ENCODE measurements around the gene TMC5.
"Not testable (repeated sequence)": the region's sequence is repeated elsewhere in the genome, so short reads cannot be mapped to it uniquely, and the experiment has no call there.

The TMC5 gene

DNA sequence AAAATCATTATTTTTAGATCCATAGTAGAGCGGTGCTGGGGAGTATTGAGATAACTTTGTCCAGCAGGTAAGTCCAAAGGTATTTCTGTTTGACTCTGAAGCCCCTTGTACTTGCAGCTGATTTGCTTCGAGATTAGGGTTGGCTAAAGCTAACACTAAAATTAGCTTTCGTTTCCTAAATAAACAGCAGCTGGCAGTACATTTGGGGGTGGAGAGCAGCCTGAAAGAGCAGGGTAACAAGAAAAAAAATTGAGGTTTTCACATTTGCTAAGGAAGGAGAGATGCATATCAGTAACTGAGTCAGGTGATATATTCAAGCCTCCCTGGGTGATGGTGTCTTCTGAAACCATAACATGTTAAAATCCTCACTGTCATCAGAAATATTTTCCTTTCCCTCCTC is 37.4 kb upstream of the TMC5 start:
- TF ChIP-seq, protein P1, sequence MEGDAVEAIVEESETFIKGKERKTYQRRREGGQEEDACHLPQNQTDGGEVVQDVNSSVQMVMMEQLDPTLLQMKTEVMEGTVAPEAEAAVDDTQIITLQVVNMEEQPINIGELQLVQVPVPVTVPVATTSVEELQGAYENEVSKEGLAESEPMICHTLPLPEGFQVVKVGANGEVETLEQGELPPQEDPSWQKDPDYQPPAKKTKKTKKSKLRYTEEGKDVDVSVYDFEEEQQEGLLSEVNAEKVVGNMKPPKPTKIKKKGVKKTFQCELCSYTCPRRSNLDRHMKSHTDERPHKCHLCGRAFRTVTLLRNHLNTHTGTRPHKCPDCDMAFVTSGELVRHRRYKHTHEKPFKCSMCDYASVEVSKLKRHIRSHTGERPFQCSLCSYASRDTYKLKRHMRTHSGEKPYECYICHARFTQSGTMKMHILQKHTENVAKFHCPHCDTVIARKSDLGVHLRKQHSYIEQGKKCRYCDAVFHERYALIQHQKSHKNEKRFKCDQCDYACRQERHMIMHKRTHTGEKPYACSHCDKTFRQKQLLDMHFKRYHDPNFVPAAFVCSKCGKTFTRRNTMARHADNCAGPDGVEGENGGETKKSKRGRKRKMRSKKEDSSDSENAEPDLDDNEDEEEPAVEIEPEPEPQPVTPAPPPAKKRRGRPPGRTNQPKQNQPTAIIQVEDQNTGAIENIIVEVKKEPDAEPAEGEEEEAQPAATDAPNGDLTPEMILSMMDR (conservative IDR thresholded peaks at IDR 0.05; ENCODE audit: control insufficient read depth, insufficient read depth, low read depth, low read length) = no peak
- no peak for DNase-seq (ENCODE audit: low read depth)
- H3K4me3 ChIP-seq (ENCODE audit: control insufficient read depth, low read depth, low read length) = no peak overlapping the region

DNA sequence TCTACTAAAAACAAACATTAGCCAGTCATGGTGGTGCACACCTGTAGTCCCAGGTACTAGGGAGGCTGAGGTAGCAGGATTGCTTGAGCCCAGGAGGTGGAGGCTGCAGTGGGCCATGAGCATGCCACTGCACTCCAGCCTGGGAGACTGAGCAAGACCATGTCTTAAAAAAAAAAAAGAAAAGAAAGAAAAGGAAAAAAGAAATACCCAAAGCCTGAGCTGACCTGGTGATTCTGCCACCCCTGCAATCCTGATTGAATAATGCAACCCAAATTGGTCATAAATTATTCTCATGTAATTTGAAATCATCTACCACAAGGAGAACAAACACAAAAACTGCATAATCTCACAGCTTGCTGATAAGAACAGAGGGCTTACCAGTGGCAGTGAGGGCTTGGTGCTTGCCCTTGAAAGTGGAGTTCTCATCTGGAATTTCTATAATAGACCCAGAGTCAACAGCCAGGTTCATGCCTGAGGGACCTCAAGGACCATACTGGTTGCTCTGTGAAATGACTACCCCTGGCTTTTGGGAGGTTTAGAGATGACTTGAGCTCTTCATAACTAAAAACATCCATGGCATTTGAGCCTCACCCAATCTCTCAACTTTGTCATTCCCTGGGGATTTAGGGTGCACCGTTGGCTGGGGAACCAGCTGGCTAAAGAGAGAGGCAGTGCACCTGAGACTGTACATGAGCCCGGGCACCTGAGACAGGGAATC is 35.4 kb upstream of the TMC5 start:
- H3K4me3 ChIP-seq (ENCODE audit: control insufficient read depth, low read depth, low read length) = no peak overlapping the region
- DNase-seq (ENCODE audit: low read depth) = no peak
- TF ChIP-seq, protein P1 (conservative IDR thresholded peaks at IDR 0.05; ENCODE audit: control insufficient read depth, insufficient read depth, low read depth, low read length) = no peak

DNA sequence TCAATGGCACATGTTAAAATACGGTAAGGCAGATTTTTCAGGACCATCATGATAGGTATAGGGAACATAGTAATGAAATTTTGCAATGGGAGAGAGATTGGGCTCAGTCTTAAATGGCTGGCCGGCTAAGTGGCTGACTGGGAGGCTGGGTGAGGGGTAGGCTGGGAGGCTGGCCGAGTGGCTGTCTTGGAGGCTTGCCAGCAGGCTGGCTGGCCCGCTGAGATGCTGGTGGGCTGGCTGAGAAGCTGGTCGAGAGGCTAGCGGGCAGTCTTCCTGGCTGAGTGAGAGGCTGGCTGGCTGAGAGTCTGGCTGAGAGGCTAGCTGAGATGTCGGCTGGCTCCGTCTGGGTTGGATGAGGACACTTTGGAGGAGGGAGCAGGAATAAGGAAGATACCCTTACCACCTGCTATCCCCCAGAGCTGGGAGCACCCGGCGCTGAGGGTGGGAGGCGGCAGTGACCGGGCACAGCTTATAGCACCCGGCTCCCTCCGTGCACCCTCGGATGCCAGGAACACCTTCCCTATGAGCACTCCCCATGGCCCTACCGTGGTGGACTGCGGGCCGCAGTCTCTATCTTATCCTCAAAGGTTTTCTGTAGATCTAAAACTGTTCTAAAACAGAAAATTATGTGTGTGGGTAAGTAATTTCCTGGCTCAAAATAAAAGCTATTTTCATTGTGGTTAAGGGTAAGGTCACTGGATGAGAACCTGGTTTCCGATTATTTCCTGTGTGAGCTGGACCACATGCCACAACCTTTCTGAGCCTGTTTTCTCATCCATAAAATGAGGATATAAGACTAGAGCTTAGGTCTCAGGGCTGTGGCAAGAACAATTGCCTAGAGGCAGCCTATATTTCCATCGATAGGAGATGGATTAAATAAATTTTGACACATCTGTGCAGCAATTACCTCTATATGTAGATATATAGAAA is 34.5 kb upstream of the TMC5 start:
- H3K4me3 ChIP-seq (ENCODE audit: control insufficient read depth, low read depth, low read length) = no peak overlapping the region
- DNase-seq (ENCODE audit: low read depth) = no peak
- TF ChIP-seq, protein P1 (conservative IDR thresholded peaks at IDR 0.05; ENCODE audit: control insufficient read depth, insufficient read depth, low read depth, low read length) = no peak

DNA sequence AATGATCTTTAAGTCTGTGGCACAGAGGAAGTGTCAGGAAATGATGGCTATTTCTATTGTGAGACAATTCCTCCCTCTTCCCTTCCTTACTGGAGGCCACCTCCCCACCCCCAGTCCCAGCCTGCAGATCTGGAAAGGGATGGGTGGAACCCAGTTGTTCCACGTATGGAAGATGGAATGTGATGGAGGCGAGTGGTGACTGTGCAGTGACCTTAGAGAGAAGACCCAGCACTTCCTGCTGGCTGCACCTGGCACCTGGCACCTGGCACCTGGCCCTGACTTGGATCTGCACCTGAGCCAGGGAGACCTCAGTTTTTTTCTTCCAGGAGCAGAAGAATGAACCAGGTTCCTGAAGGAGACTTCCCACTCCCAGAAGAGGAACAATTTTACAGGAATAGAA is 33.0 kb upstream of the TMC5 start:
- no peak for DNase-seq (ENCODE audit: low read depth)
- H3K4me3 ChIP-seq (ENCODE audit: control insufficient read depth, low read depth, low read length) = no peak overlapping the region
- TF ChIP-seq, protein P1 (conservative IDR thresholded peaks at IDR 0.05; ENCODE audit: control insufficient read depth, insufficient read depth, low read depth, low read length) = no peak

DNA sequence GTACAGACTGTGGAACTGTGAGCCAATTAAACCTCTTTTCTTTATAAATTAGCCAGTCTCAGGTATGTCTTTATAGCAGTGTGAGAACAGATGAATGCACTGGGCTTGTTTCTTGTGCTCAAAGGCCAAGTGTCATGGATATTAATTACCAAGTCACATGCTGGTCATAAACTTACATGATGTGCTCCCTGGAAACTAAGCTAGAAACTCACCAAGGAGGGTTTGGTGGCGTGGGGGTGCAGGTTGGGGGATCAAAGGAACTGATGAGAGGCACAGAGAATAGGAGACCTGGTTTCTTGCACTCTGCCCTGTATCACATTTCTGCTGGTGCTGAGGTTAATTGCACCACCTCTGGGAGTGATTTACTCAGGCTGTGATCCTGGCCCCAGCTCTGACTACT is 31.2 kb upstream of the TMC5 start:
- DNase-seq (ENCODE audit: low read depth) = no peak
- TF ChIP-seq, protein P1 (conservative IDR thresholded peaks at IDR 0.05; ENCODE audit: control insufficient read depth, insufficient read depth, low read depth, low read length) = no peak

DNA sequence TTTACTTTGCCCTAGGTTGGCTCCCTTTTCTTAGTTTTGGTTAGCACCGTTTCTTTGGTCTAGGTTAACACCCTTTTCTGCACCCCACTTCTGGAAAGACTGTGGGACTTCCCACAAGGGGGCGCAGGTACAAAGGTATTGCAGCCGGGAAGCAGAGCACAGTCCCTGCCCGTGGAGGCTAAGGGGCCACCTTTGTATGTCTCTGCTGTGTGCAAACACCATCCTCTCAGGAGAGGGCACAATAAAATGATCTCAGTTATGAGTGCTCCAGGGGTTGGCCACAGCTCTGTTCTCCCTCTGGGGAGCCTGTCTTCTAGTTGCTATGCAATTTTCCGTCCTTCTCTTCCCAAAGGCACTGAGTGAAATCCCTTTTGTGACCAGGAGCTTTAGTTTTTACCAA is 28.4 kb upstream of the TMC5 start:
- TF ChIP-seq, protein P1 (conservative IDR thresholded peaks at IDR 0.05; ENCODE audit: control insufficient read depth, insufficient read depth, low read depth, low read length) = peak; percentile 50
- H3K4me3 ChIP-seq (ENCODE audit: control insufficient read depth, low read depth, low read length) = no peak overlapping the region
- DNase-seq (ENCODE audit: low read depth) = peak; percentile 21

More for the DNA sequence above, 31.2 kb upstream of the TMC5 start:
- no peak overlapping the region for H3K4me3 ChIP-seq (ENCODE audit: control insufficient read depth, low read depth, low read length)

DNA sequence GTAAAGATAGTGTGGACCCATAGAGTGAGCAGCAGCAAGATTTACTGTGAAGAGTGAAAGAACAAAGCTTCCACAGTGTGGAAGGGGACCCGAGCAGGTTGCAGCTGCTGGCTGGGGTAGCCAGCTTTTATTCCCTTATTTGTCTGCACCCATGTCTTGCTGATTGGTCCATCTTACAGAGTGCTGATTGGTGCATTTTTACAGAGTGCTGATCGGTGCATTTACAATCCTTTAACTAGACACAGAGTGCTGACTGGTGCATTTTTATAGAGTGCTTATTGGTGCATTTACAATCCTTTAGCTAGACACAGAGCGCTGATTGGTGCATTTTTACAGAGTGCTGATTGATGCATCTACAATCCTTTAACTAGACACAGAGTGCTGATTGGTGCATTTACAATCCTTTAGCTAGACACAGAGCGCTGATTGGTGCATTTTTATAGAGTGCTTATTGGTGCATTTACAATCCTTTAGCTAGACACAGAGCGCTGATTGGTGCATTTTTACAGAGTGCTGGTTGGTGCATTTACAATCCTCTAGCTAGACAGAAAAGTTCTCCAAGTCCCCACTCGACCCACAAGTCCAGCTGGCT is 26.4 kb upstream of the TMC5 start:
- DNase-seq (ENCODE audit: low read depth); H3K4me3 ChIP-seq (ENCODE audit: control insufficient read depth, low read depth, low read length): not testable (repeated sequence)

Data from fibroblast of mammary gland (primary cell).